Measurements from ENCODE around the gene TDRD5.
"Not testable (repeated sequence)": the region's sequence is repeated elsewhere in the genome, so short reads cannot be mapped to it uniquely, and the experiment has no call there.

Gene TDRD5

DNA sequence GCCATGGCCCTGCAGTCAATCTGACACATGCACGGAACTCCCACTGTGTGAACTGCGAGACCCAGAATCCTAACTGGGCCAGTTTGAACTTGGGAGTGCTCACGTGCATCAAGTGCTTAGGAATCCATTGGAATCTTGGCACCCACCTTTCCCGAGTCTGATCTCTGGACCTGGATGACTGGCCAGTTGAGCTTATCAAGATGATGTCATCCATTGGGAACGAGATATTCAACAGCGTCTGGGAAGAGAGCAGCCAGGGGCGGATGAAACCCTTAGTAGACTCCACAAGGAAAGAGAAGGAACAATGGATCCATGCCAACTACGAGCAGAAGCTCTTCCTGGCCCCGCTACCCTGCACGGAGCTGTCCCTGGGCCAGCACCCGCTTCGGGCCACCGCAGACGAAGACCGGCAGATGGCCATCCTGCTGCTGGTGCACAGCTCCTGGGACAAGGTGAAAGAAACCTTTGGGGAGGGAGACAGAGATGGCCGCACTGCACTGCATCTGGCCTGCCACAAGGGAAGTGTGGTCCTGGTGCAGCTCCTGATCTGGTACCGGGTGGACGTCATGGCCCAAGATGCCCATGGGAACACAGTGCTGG is 3.1 kb upstream of the TDRD5 start:
- Mint-ChIP-seq H3K27me3 (peaks cover 53% of the 10 kb centered on the region), H3K4me1 (no peaks in the 10 kb centered on the region), H3K4me3 (no peak overlapping the region), H3K9me3 (no peaks in the 10 kb centered on the region), H3K27ac (no peak overlapping the region), H3K36me3 (ENCODE audit: low read depth) (no peaks in the 10 kb centered on the region)
- DNase-seq (no peak), ATAC-seq (no peak)

- Mint-ChIP-seq H3K27ac (no peak overlapping the region), H3K36me3 (ENCODE audit: low read depth) (no peaks in the 10 kb centered on the region), H3K4me3 (no peak overlapping the region), H3K27me3 (peaks cover 55% of the 10 kb centered on the region), H3K4me1 (no peaks in the 10 kb centered on the region), H3K9me3 (no peaks in the 10 kb centered on the region)
- DNase-seq (no peak), ATAC-seq (no peak)
Measured at GRCh38 chr1:179589509-179589908, 2.1 kb upstream of the TDRD5 start.

- ATAC-seq = no peak
- H3K36me3 Mint-ChIP-seq (ENCODE audit: low read depth) = no peaks in the 10 kb centered on the region
Measured at GRCh38 chr1:179590671-179591070, 961 bp upstream of the TDRD5 start.

DNA sequence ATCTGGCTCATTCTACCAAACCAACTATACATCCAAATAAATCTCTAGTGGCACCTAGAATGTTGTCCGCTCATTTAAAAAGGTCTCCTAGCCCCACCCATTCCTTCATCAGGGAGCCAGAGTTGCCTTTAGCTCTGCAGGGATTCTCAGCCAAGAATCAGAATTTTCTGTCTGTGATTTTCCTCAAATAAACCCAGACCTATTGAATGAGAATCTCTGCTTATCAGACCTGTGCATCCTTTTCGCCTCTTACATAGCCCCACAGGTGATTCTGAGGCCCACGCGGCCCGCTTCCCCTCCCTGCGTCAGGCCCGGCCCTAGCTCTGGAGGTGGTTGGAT is 410 bp upstream of the TDRD5 start:
- H3K36me3 Mint-ChIP-seq (ENCODE audit: low read depth) = no peaks in the 10 kb centered on the region
- DNase-seq (no peak), ATAC-seq (no peak)
- H3K9me3 Mint-ChIP-seq = no peaks in the 10 kb centered on the region
- peaks cover 44% of the 10 kb centered on the region for H3K27me3 Mint-ChIP-seq
- H3K4me3 Mint-ChIP-seq = no peak overlapping the region
- H3K27ac Mint-ChIP-seq = no peak overlapping the region
- H3K4me1 Mint-ChIP-seq = no peaks in the 10 kb centered on the region

More at GRCh38 chr1:179590671-179591070, 961 bp upstream of the TDRD5 start:
- H3K4me1 Mint-ChIP-seq = no peaks in the 10 kb centered on the region
- DNase-seq = no peak
- H3K9me3 Mint-ChIP-seq = no peaks in the 10 kb centered on the region
- H3K27ac Mint-ChIP-seq = no peak overlapping the region
- peaks cover 46% of the 10 kb centered on the region for H3K27me3 Mint-ChIP-seq
- no peak overlapping the region for H3K4me3 Mint-ChIP-seq

DNA sequence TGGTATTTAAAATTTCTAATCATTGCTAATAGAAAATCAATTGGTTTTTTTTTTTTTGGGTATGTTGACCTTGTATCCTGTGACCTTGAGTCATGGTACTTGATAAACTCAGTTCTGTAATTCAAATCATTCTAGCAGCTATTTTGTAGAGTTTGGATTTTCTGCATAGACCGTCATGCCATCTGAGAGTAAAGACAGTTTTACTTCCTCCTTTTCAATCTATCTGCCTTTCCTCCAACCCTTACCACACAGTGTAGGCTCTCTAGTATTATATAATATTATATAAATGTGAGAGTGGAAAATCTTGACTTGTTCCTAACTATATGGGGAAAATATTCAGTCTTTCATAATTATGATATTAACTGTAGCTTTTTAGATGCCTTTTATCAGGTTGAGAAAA is 7.0 kb downstream of the TDRD5 start:
- no peak for ATAC-seq
- Mint-ChIP-seq H3K27me3 (peaks cover 24% of the 10 kb centered on the region), H3K9me3 (no peaks in the 10 kb centered on the region), H3K4me3 (no peak overlapping the region), H3K4me1 (no peaks in the 10 kb centered on the region), H3K36me3 (ENCODE audit: low read depth) (no peaks in the 10 kb centered on the region), H3K27ac (no peak overlapping the region)
- no peak for DNase-seq

DNA sequence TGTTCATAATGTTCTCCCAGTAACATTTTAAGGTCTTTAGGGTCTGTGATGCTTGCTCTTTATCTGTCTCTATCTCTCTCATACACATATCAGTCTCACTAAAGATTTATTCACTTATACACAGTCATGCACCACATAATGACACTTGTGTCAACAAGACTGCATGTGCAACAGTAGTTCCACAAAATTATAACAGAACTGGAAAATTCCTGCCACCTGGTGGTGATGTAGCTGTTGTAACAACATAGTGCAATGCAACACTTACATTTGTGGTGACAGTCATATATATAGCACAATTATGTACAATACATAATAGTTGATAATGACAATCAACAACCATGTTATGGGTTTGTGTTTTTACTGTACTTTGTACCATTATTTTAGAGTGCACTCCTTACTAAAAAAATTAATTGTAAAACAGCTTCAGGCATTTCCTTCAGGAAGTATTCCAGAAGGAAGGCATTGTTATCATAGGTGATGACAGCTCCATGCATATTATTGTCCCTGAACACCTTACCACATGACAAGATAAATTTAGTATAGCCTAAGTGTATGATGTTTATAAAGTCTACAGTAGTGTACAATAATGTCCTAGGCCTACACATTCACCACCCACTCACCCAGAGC is 8.1 kb downstream of the TDRD5 start:
- no peaks in the 10 kb centered on the region for H3K4me1 Mint-ChIP-seq
- H3K27me3 Mint-ChIP-seq = peaks cover 20% of the 10 kb centered on the region
- DNase-seq (no peak), ATAC-seq (no peak)
- H3K4me3 Mint-ChIP-seq = no peak overlapping the region
- peaks cover 3% of the 10 kb centered on the region for H3K9me3 Mint-ChIP-seq
- H3K36me3 Mint-ChIP-seq (ENCODE audit: low read depth) = no peaks in the 10 kb centered on the region
- H3K27ac Mint-ChIP-seq = no peak overlapping the region

DNA sequence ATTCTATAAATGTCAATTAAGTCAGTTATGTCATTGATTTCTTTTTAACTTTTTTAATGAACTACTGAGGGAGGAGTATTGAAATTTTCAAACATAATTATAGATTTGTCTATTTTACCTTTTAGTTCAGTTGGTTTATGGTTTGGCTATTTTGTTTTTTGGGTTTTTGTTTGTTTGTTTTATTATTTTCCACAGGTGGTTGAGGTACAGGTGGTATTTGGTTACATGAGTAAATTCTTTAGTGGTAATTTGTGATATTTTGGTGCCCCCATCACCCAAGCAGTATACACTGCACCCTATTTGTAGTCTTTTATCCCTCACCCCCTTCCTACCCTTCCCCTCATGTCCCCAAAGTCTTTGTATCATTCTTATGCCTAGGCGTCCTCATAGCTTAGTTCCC is 9.5 kb downstream of the TDRD5 start:
- peaks cover 20% of the 10 kb centered on the region for H3K27me3 Mint-ChIP-seq
- H3K27ac Mint-ChIP-seq = no peak overlapping the region
- DNase-seq (no peak), ATAC-seq (no peak)
- H3K36me3 Mint-ChIP-seq (ENCODE audit: low read depth) = no peaks in the 10 kb centered on the region
- no peak overlapping the region for H3K4me3 Mint-ChIP-seq
- peaks cover 3% of the 10 kb centered on the region for H3K9me3 Mint-ChIP-seq
- no peaks in the 10 kb centered on the region for H3K4me1 Mint-ChIP-seq

DNA sequence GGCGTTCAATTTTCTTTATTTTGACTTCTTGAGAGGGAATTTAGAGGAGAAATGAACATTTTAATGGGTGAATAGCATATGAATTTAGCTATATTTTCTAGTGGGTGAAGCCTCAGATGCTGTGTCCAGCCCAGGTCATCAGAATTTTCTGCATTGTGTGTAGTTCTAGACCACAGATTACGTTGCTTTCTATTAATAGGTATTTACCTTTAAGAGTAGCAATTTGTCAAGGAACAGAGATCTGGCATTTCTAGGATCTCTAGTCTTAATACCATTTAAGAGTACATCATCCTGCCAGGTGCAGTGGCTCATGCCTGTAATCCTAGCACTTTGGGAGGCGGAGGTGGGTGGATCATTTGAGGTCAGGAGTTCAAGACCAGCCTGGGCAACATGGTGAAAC is 20.7 kb downstream of the TDRD5 start:
- no peaks in the 10 kb centered on the region for H3K9me3 Mint-ChIP-seq
- H3K36me3 Mint-ChIP-seq (ENCODE audit: low read depth) = no peaks in the 10 kb centered on the region
- H3K4me1 Mint-ChIP-seq = no peaks in the 10 kb centered on the region
- no peak overlapping the region for H3K27ac Mint-ChIP-seq
- no peak for ATAC-seq
- no peak overlapping the region for H3K4me3 Mint-ChIP-seq
- DNase-seq = no peak
- H3K27me3 Mint-ChIP-seq = peaks cover 12% of the 10 kb centered on the region

DNA sequence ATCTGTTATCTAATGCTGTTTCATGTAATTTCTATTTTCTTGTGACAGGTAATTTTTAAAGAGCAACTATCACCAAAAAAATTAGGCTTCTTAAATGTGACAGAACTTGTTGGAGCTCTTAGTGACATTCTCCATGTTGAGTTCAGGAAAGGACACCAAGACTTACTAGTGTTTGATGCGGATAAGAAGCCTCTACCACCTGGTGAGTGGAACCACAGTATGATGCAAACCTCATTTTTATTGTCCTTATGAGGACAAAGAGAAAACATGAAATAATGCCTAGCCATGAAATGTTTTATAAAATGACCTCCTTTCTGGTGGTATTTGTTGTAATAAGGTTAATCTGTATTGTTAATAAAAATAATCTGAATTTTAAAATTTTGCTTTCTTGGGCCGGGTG is 39.1 kb downstream of the TDRD5 start:
- DNase-seq (no peak), ATAC-seq (no peak)
- no peaks in the 10 kb centered on the region for H3K36me3 Mint-ChIP-seq (ENCODE audit: low read depth)
- no peaks in the 10 kb centered on the region for H3K9me3 Mint-ChIP-seq
- peaks cover 3% of the 10 kb centered on the region for H3K27me3 Mint-ChIP-seq
- no peak overlapping the region for H3K27ac Mint-ChIP-seq
- H3K4me3 Mint-ChIP-seq = no peak overlapping the region
- H3K4me1 Mint-ChIP-seq = no peaks in the 10 kb centered on the region

GRCh38 chr1:179632868-179633267 is 41.2 kb downstream of the TDRD5 start:
- Mint-ChIP-seq H3K4me3 (no peak overlapping the region), H3K4me1 (no peaks in the 10 kb centered on the region), H3K9me3 (no peaks in the 10 kb centered on the region), H3K36me3 (ENCODE audit: low read depth) (no peaks in the 10 kb centered on the region), H3K27me3 (peaks cover 3% of the 10 kb centered on the region), H3K27ac (no peak overlapping the region)
- no peak for ATAC-seq
- DNase-seq = no peak

DNA sequence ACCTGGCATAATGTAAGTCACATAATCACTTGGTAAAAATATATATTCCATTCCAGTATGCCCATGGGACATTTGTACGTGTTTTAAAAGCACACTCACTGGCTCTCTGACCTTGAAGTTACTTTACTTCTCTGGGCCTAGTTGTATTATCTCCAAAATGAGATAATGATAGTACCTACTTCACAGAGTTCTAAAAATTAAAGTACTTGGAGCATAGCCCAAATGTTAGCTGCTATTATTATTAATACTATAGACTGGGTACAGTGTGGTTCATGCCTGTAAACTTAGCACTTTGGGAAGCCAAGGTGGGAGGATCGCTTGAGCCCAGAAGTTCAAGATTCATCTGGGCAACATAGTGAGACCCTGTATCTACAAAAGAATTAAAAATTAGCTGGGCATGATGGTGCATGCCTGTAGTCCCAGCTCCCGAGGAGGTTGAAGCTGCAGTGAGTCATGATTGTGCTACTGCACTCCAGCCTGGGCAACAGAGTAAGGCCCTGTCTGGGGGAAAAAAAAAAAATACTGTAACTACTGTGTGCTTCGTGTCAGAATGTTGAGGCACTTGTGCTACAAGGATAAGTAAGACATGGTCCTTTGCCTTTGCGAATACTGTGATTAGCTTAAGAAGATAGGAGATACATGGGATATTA is 45.7 kb downstream of the TDRD5 start:
- Mint-ChIP-seq H3K9me3 (no peaks in the 10 kb centered on the region), H3K4me1 (no peaks in the 10 kb centered on the region), H3K36me3 (ENCODE audit: low read depth) (no peaks in the 10 kb centered on the region), H3K27me3 (peaks cover 5% of the 10 kb centered on the region), H3K4me3 (no peak overlapping the region), H3K27ac (no peak overlapping the region)
- ATAC-seq (no peak), DNase-seq (no peak)

- Mint-ChIP-seq H3K27ac (no peak overlapping the region), H3K9me3 (peaks cover 15% of the 10 kb centered on the region), H3K36me3 (ENCODE audit: low read depth) (no peaks in the 10 kb centered on the region), H3K4me3 (no peak overlapping the region), H3K4me1 (no peaks in the 10 kb centered on the region), H3K27me3 (peaks cover 6% of the 10 kb centered on the region)
- DNase-seq (no peak), ATAC-seq (no peak)
Measured at GRCh38 chr1:179661018-179661417, 69.4 kb downstream of the TDRD5 start.

- H3K9me3 Mint-ChIP-seq = peaks cover 15% of the 10 kb centered on the region
- ATAC-seq = no peak
- no peaks in the 10 kb centered on the region for H3K4me1 Mint-ChIP-seq
- no peak for DNase-seq
- no peaks in the 10 kb centered on the region for H3K36me3 Mint-ChIP-seq (ENCODE audit: low read depth)
- H3K27me3 Mint-ChIP-seq = peaks cover 6% of the 10 kb centered on the region
- no peak overlapping the region for H3K27ac Mint-ChIP-seq
- H3K4me3 Mint-ChIP-seq = no peak overlapping the region
Measured at GRCh38 chr1:179663810-179664209, 72.2 kb downstream of the TDRD5 start.

- ATAC-seq (no peak), DNase-seq (no peak)
- H3K36me3 Mint-ChIP-seq (ENCODE audit: low read depth) = no peaks in the 10 kb centered on the region
- peaks cover 7% of the 10 kb centered on the region for H3K27me3 Mint-ChIP-seq
- H3K27ac Mint-ChIP-seq = no peak overlapping the region
- peaks cover 5% of the 10 kb centered on the region for H3K9me3 Mint-ChIP-seq
- no peaks in the 10 kb centered on the region for H3K4me1 Mint-ChIP-seq
- H3K4me3 Mint-ChIP-seq = no peak overlapping the region
Measured at GRCh38 chr1:179677882-179678281, 86.2 kb downstream of the TDRD5 start.

DNA sequence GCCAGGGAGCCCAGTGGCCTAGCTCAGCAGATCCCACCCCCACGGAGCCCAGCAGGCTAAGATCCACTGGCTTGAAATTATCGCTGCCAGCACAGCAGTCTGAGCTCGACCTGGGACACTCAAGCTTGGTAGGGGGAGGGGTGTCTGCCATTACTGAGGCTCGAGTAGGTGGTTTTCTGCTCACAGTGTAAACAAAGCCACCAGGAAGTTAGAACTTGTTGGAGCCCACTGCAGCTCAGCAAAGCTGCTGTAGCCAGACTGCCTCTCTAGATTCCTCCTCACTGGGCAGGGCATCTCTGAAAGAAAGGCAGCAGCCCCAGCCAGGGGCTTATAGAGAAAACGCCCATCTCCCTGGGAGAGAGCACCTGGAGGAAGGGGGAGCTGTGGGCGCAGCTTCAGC is 102.9 kb downstream of the TDRD5 start:
- ATAC-seq, H3K9me3 Mint-ChIP-seq: not testable (repeated sequence)

More for the DNA sequence above, 102.9 kb downstream of the TDRD5 start:
- not testable (repeated sequence) for H3K4me3 Mint-ChIP-seq; H3K4me1 Mint-ChIP-seq; DNase-seq; H3K27ac Mint-ChIP-seq; H3K36me3 Mint-ChIP-seq (ENCODE audit: low read depth)
- H3K27me3 Mint-ChIP-seq = peaks cover 13% of the 10 kb centered on the region

All from activated naive CD8-positive, alpha-beta T cell treated with anti-CD3 and anti-CD28 coated beads, Interleukin-2, amount 50 U/mL, for 24 hours (primary cell).